ENCODE measurements around the gene TBCEL.
A peak's percentile ranks its signal among the peaks of the same experiment; 100 is the strongest.
"Not testable (repeated sequence)": the region's sequence is repeated elsewhere in the genome, so short reads cannot be mapped to it uniquely, and the experiment has no call there.

TBCEL gene

GRCh38 chr11:121023848-121024751 is at the start of gene TBCEL:
TBCEL (plus strand) TSS chr11:121024102; CDS start chr11:121045691, 21,589 bp downstream.
- peak; percentile 69 for DNase-seq

GRCh38 chr11:120974466-120974865 is 49.4 kb upstream of the TBCEL start:
- DNase-seq, result no peak

- DNase-seq, result no peak
Observed at GRCh38 chr11:120974965-120975364, 48.9 kb upstream of the TBCEL start.

GRCh38 chr11:120977266-120978137 is 46.4 kb upstream of the TBCEL start:
- DNase-seq, result peak; percentile 72

- DNase-seq, result no peak
Observed at GRCh38 chr11:120978701-120979100, 45.2 kb upstream of the TBCEL start.

GRCh38 chr11:120985718-120986569 is 38.0 kb upstream of the TBCEL start:
- peak; percentile 50 for DNase-seq

GRCh38 chr11:120988603-120989002 is 35.3 kb upstream of the TBCEL start:
- no peak for DNase-seq

- no peak for DNase-seq
Observed at GRCh38 chr11:120991830-120992686, 31.8 kb upstream of the TBCEL start.

GRCh38 chr11:120994091-120994859 is 29.6 kb upstream of the TBCEL start:
- no peak for DNase-seq

GRCh38 chr11:120995184-120995583 is 28.7 kb upstream of the TBCEL start:
- no peak for DNase-seq

GRCh38 chr11:120996973-120997372 is 26.9 kb upstream of the TBCEL start:
- no peak for DNase-seq

GRCh38 chr11:120998581-120998980 is 25.3 kb upstream of the TBCEL start:
- DNase-seq, result no peak

- DNase-seq, result no peak
Observed at GRCh38 chr11:121004206-121004840, 19.6 kb upstream of the TBCEL start.

GRCh38 chr11:121006922-121007321 is 17.0 kb upstream of the TBCEL start:
- no peak for DNase-seq

GRCh38 chr11:121008551-121008950 is 15.4 kb upstream of the TBCEL start:
- DNase-seq, result no peak

GRCh38 chr11:121012091-121012490 is 11.8 kb upstream of the TBCEL start:
- no peak for DNase-seq

GRCh38 chr11:121018746-121019145 is 5.2 kb upstream of the TBCEL start:
- DNase-seq, result no peak

- DNase-seq, result not testable (repeated sequence)
Observed at GRCh38 chr11:121021718-121022117, 2.2 kb upstream of the TBCEL start.

GRCh38 chr11:121024989-121025388 is 1.1 kb downstream of the TBCEL start:
- no peak for DNase-seq

GRCh38 chr11:121029153-121029552 is 5.3 kb downstream of the TBCEL start:
- DNase-seq, result no peak

All from NCI-H226 (cell line).